SHP77 (cell line): ENCODE data around the gene DENND1A.

Source experiments
- DNase-seq, 2 experiments: peaks; one replicate each; lab custom pipeline; 2025; lab: John Stamatoyannopoulos, UW

DENND1A gene

GRCh38 chr9:123373447-123373923, 556.4 kb downstream of the DENND1A start:
- no peak for DNase-seq

DNA sequence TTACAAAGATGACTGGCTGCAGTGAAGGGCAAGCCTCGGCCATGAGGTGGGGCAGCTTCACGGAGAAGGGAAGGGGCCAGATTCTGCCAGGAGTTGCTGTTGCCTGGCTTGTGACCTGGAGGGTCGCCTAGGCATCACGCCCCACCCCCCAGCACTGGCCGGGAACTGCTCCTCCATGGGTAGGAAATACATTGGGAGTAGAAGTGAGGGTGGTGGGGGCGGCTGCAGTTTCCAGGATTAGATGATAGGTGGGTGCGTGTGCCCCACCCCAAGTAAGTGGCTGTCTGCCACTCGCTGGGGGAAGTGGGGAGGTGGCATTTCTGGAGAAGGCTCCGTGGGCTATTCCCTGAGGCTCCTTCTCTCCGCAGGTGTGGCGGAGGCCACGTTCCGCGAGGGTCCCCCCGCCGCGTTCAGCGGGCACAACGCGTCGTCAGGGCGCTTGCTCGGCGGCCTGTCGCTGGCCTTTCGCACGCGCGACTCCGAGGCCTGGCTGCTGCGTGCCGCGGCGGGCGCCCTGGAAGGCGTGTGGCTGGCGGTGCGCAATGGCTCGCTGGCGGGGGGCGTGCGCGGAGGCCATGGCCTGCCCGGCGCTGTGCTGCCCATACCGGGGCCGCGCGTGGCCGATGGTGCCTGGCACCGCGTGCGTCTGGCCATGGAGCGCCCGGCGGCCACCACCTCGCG, 557.0 kb downstream of the DENND1A start:
- DNase-seq: no peak

DNA sequence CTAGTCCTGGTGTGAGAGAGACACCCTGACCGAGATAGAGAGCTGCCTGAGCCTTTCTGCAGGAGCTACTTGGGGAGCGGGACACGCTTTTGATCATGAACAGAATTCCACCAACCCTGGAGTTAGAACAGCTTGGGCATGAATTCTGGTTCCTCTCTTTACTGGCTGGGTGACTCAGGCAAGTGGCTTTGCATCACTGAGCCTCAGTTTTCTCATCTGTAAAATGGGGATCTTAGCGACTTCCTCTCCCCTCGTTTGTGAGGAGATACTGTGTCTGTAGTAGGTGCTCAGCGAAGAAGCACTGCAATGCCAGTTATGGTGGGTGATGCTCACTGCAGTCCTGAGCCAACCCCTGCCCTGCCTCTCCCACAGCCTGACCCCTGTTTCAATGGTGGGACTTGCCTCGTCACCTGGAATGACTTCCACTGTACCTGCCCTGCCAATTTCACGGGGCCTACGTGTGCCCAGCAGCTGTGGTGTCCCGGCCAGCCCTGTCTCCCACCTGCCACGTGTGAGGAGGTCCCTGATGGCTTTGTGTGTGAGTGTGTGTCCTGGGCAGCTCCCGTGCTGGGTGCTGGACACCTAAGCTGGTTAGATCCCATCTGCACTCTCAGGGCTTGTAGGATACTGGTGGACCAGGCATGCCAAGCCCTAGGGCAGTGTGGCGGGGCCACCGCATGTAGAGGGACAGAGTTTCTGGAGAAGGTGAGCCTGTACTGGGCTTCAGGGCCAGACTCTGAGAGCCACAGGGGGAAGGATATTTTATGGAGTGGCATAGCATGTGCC, 557.9 kb downstream of the DENND1A start:
- no peak for DNase-seq

DNA sequence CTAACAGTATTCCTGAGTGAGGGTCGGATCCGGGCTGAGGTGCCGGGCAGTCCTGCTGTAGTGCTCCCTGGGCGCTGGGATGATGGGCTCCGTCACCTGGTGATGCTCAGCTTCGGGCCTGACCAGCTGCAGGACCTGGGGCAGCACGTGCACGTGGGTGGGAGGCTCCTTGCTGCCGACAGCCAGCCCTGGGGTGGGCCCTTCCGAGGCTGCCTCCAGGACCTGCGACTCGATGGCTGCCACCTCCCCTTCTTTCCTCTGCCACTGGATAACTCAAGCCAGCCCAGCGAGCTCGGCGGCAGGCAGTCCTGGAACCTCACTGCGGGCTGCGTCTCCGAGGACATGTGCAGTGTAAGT, 558.7 kb downstream of the DENND1A start:
- DNase-seq: no peak

DNA sequence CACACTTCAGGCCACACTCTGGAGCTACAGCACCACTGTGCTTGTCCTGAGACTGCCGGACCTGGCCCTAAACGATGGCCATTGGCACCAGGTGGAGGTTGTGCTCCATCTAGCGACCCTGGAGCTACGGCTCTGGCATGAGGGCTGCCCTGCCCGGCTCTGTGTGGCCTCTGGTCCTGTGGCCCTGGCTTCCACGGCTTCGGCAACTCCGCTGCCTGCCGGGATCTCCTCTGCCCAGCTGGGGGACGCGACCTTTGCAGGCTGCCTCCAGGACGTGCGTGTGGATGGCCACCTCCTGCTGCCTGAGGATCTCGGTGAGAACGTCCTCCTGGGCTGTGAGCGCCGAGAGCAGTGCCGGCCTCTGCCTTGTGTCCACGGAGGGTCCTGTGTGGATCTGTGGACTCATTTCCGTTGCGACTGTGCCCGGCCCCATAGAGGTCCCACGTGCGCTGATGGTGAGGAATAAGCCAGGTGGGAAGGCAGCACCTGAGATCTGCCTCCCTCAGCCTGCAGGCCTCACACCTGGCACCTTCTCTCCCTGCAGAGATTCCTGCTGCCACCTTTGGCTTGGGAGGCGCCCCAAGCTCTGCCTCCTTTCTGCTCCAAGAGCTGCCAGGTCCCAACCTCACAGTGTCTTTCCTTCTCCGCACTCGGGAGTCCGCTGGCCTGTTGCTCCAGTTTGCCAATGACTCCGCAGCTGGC, 559.2 kb downstream of the DENND1A start:
- DNase-seq: no peak

GRCh38 chr9:123370108-123370507, 559.8 kb downstream of the DENND1A start:
- no peak for DNase-seq

DNA sequence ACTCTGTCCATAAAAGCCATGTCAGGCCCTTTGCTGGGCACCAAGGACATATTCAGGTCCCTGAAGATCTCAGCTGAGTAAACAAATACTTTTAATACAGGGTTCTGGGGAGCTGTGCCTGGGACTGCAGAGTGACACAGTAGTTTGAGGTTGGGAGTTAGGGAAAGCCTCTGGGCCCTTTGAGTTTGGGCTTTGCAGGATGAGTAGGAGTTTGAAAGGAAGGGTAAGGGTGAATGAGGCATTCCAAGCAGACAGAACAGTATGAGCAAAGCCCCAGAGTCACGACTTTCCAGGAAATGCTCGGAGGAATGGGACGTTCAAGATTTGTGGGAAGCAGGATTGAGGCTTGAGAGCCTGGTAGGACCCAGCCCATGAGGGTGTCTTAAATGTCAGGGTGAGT, 560.6 kb downstream of the DENND1A start:
- DNase-seq: no peak

DNA sequence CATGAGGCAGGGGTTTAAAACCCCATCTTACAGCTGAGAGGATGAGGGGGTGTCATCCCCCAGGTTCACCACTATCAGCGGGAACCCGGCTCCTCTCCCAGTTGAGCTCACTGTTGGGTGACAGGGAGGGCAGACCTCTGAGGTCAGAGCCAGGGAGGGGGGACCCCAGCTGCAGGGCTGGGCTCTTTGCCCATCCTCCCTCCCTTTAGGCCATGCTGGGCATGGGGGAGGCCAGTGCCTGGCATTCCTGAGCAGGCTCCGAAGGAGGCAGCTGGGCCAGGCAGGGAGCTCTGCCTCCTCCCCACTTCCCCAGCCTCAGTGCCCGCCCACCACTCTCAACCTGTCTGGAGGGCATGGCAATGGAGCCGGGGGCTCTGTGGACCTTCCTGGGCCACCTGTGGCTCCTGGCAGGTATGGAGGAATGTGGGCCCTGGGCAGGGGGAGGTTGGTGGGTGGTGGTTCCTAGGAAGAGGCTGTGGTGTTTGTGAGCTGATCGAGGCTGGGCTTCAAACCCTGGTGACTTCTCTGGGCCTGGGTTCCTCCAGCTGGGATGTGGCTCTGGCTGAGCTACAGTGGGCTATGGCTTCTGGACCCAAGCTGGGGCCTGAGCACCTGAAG, 561.3 kb downstream of the DENND1A start:
- DNase-seq: no peak

- DNase-seq: no peak
Observed at GRCh38 chr9:123368023-123368422, 561.9 kb downstream of the DENND1A start.

GRCh38 chr9:123365881-123366528, 563.9 kb downstream of the DENND1A start:
- DNase-seq: no peak

- DNase-seq: peak in 1 of 2 experiments; percentile 26
Observed at GRCh38 chr9:123365287-123365880, 564.5 kb downstream of the DENND1A start.

DNA sequence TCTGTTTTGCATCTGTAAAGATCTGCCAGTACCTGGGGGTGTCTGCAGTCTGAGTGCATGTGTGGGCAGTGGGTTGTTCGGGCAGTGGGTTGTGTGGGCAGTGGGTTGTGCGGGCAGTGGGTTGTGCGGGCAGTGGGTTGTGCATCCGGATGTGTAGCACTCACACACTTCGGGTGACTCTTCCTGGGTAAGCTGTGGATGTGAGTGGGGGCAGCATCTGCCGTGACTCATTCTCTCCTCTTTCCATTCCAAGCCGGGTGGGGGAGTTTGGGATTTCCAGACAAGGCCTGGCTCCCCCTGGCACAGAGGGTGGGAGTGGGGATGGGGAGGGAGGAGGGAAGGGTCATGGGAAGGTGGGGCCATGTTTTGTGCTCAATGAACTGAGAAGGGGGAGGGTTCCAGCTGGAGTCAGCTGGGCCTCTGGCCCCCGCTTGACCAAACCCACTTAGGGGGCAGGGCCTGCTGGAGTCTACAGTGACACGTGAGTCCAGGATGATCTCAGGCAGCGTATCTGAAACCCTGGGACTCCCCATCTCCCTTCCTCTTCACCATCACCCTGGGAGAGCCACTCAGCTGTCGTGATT, 565.6 kb downstream of the DENND1A start:
- DNase-seq: no peak

- DNase-seq: no peak
Observed at GRCh38 chr9:123362856-123363255, 567.1 kb downstream of the DENND1A start.

DNA sequence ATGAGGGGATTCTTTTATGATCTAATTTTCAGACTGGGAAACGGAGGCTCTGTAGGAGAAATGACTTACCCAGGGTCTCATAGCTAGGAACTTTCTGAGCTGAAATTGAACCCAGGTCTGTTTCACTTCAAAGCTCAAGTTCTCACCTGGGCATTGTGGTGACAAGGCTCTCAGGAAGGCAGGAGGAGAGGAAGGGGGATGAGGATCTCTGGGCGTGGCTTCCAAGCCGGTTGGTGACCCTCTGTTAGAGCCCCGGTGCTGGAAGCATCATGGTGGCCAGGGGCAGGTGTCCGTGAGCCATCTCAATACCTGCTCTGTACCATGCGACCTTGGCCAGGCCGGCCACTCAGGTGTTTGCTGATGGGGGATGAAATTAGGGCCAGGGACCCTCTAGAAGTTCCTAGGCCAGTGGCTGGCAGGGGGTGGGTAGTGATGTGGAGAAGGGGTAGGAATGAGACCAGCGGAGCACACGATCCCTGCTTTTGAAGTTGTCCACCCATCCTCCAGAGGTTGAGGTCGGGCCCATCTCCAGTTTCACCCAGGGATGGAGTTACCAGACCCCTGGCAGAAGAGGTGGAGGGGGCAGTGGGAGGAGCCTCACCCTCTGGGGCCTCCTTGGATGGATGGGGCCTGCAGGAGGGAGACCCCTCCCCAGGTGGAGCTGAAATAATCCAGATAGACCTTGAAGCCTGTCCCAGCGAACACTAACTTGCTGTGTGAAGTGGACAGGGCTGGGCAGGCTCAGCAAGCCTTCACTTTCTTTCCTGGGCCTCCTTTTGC, 568.0 kb downstream of the DENND1A start:
- DNase-seq: no peak

DNA sequence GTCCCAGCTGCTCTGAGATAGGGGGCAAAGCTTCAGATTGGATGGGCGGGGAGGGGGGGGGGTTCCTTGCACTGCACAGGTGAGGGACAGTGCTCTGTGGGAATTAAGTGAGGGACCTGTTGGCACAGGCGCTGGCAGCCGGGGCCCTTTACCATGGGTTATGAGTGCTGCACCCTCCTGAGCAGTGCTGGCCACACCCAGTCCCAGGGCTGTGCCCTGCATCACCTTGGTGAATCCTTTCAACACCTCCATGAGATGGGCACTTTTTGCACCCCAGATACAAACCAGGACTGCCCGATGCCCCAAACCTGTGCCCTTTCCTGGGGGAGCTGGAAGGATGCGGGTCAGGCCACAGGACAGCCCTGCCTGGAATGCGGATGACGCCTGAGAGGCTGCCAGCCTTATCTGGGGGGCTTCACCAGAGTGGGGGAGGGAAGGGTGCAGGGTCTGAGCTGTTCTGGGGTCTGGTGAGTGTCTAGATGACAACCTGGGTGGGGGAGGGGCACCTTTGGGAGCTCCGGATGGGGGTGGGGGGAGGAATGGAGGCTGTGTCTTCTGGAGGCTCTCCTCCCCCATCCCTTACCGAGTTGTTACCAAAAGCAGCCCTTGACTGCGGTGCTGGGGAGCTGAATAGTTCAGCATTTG, 568.7 kb downstream of the DENND1A start:
- no peak for DNase-seq

DNA sequence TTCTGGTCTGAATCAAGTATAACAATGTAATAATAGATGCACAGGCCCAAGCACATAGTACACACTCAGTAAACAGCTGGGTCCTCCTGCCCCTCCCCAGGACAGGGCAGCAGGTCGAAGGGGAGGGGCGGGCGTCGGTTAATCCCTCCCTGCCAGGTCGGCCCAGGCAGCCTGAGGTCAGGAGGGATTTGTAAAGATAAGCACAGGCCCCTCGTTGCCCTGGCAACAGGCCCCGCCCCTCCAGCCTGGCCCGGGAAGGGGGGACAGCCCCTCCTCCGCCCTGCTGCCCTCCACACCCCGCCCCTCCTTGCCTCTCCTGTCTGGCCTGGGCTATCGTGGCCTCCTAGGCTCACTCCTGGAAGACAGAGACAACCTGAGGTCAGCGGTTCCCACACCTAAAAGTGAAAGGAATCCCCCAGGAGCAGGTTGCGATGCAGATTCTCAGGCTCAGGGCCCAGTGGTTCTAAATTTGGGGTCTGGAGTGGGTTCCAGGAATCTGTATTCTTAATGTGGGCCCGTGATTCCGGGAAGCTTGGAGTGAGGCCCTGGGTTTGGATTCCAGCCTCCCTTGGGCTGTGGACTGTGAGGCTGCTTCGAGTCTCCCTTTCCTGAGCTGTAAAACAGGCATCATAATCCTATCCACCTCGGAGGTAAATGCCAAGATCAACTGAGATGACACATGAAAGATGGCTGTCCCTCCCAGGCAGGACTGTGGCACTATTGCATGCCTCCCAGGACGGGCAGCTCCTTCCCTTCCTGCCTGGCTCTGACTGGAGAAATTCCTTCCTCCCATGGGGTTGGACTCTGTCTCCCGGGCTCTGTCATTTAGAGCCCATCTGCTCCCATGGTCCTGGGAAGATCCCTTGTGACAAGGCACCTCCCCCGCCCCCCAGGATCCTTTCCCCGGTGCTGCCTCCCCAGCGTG, 569.5 kb downstream of the DENND1A start:
- DNase-seq: peak; percentile 40 to 62

GRCh38 chr9:123359546-123359945, 570.4 kb downstream of the DENND1A start:
- peak in 1 of 2 experiments; percentile 52 for DNase-seq

DNA sequence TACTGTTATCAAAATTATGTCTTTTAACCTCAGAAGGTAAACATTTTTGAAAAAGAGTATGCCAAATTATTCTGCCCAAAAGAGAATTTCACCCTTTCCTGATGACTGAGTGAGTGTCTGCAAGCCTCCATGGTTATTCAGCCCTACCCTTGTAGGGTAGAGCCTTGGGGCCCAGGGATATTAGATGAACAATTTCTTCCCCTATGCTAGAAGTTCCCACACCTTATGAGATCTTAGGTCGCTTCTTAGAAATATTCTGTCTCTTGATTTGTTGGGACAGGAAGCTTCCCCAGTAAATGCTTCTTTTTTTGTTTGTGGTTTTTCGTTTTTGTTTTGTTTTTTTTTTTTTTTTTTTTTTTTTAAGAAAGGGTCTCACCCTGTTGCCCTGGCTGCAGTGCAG, 570.8 kb downstream of the DENND1A start:
- no peak for DNase-seq
